Epithelial cell of esophagus (primary cell): ENCODE data around the gene THTPA.

Experiments
- DNase-seq: peaks from one replicate; pipeline ENCODE4 v3.0.0; 2010; ENCODE audit warnings: low read depth
- H3K4me3 ChIP-seq: 2 replicates; pipeline ENCODE4 v1.5.1; 2011; ENCODE audit warnings: mild to moderate bottlenecking, low read length, control low read depth
- CTCF ChIP-seq: IDR thresholded peaks from 2 replicates; pipeline ENCODE4 v1.5.1; 2011; ENCODE audit warnings: low read depth, mild to moderate bottlenecking, low read length, control low read depth, inconsistent platforms; ENCODE audit not compliant: insufficient read depth; ENCODE audit errors: missing control alignments

Gene THTPA

GRCh38 chr14:23564876-23565275 is 8.8 kb downstream of the THTPA start:
- no peak for TF ChIP-seq CTCF
- no peak overlapping the region for H3K4me3 ChIP-seq
- no peak for DNase-seq

GRCh38 chr14:23565626-23566025 is 9.6 kb downstream of the THTPA start:
- H3K4me3 ChIP-seq, result no peak overlapping the region
- DNase-seq, result no peak
- no peak for TF ChIP-seq CTCF

- no peak for DNase-seq
- H3K4me3 ChIP-seq, result peak overlapping the region; percentile 90
- TF ChIP-seq CTCF, result no peak
Measured at GRCh38 chr14:23566112-23566777, 10.2 kb downstream of the THTPA start.

- no peak for TF ChIP-seq CTCF
- DNase-seq, result peak; percentile 46
- peak overlapping the region; percentile 90 for H3K4me3 ChIP-seq
Measured at GRCh38 chr14:23566778-23567185, 10.7 kb downstream of the THTPA start.

- DNase-seq, result peak; percentile 91
- peak within 1 kb of the TSS; percentile 90 for H3K4me3 ChIP-seq
- no peak for TF ChIP-seq CTCF
Measured at GRCh38 chr14:23567186-23568020, 11.3 kb downstream of the THTPA start, which contains the start of gene AP1G2. Gene AP1G2 (minus strand): TSS chr14:23567791. CDS start chr14:23567314, 477 bp downstream.

- TF ChIP-seq CTCF, result no peak
- H3K4me3 ChIP-seq, result peak overlapping the region; percentile 90
- DNase-seq, result no peak
Measured at GRCh38 chr14:23568021-23568599, 12.0 kb downstream of the THTPA start.
